ENCODE results near the gene NAIF1.
"Not testable (repeated sequence)": the region's sequence is repeated elsewhere in the genome, so short reads cannot be mapped to it uniquely, and the experiment has no call there.

Gene NAIF1, protein sequence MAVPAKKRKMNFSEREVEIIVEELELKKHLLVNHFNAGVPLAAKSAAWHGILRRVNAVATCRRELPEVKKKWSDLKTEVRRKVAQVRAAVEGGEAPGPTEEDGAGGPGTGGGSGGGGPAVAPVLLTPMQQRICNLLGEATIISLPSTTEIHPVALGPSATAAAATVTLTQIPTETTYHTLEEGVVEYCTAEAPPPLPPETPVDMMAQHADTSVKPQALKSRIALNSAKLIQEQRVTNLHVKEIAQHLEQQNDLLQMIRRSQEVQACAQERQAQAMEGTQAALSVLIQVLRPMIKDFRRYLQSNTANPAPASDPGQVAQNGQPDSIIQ

DNA sequence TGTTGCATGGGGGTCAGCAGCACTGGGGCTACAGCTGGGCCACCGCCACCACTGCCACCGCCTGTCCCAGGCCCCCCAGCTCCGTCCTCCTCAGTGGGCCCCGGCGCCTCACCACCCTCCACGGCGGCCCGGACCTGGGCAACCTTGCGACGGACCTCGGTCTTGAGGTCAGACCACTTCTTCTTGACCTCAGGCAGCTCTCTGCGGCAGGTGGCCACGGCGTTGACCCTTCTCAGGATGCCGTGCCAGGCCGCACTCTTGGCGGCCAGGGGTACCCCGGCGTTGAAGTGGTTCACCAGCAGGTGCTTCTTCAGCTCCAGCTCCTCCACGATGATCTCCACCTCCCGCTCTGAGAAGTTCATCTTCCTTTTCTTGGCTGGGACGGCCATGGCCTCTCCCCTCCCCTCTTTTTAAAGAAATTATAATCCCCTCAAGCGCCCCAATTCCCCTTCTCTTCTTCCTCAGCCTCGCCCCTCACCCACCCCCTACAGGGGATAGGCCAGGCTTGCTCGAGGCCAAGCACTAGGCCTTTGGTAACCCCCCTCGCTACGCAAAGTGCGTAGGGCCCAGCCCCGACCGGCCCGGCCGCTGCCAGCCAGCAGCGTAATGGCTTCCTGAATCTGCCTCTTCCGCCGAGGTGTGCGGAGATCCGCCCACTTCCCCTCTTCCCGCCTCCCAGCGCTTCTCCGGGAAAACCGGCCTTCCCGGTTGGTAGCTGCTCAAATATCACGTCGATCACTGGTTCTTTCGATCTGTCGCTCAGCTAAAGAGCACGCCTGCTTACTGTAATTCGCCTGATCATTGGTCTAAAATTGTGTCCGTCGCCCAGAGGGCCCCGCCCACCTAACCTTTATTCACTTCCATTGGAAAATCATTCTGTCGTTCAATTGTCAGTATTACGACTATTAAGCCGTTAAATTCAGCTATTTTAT lies at the start of gene NAIF1:
Gene NAIF1, minus strand, starts transcription at position 608 of the 932 bp plus-strand sequence. Its CDS starts 219 bp downstream, at position 389.
- peak; percentile 98 for DNase-seq (ENCODE audit: low read depth, low spot score)

DNA sequence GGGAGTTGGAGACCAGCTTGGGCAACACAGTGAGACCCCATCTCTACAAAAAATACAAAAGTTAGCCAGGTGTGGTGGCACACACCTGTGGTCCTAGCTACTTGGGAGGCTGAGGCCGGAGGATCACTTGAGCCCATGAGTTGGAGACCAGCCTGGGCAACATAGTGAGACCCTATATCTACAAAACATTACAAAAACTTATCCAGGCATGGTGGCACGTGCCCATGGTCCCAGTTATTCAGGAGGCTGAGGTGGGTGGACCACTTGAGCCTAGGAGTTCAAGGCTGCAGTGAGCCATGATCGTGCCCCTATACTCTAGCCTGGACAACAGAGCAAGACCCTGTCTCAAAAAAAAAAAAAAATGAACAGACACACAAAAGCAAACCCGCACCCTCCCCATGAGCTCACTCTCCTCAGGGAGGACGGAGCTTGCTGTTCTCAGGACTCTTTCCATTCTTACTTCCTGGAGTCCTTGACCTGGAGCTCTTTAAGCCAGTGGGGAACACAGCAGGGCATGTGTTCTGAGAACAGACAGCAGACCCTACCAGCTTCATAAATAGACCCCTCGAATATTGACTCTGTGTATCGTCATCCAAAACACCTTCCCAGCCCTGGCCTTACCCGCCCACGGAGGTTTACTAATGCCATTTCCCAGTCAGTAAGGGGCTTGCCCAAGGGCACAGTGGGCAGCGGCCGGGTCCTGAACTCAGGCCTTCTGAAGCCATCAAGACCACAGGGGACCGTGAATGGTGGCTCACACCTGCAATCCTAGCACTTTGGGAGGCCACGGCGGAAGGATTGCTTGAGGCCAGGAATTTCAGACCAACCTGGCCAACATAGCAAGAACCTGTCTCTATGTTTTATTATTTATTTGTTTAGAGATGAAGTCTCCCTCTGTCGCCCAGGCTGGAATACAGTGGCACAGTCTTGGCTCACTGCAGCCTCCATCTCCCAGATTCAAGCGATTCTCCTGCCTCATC lies 49.3 kb upstream of the NAIF1 start:
- DNase-seq (ENCODE audit: low read depth, low spot score), result no peak

- no peak for DNase-seq (ENCODE audit: low read depth, low spot score)
Measured at GRCh38 chr9:128115187-128116103, 48.3 kb upstream of the NAIF1 start.

DNA sequence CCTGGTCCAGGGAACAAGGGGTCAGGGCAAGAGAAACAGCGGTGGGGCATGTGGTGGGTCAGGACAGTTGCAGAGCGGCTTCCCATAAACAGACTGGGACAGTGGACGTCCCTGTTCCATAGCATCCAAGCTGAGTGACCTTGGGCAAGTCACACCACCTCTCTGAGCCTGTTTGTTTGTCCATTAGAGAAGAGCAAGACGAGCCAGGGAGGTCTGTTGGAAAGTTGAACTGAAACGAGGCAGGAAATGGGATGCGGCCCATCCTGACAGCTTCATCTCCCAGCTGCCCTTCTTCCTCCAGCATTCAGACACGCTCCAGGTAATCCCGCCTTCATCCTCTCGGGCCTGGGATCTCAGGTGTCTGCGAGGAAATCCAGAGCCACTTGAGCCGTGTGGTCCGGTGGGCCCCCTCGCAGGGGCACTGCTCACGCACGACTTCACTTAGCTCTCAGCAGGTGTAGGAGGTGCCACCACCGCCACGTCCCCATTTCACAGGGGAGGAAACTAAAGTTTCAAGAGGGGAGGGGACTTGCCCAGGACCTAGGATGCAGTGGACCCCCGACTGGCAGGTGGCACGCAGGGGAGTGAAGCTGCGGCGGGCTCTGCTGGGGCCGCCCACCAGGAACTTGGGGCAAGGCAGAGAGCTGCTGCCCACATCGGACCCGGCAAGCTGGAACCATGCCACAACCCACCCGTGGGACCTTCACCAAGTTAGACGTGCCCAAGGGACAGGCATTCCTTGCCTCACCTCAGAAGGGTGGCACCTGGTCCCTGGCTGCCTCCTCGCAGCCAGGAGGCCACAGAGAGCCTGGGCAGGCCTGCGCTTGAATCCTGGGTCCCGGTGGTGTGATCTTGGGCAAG lies 47.4 kb upstream of the NAIF1 start:
- DNase-seq (ENCODE audit: low read depth, low spot score), result no peak

DNA sequence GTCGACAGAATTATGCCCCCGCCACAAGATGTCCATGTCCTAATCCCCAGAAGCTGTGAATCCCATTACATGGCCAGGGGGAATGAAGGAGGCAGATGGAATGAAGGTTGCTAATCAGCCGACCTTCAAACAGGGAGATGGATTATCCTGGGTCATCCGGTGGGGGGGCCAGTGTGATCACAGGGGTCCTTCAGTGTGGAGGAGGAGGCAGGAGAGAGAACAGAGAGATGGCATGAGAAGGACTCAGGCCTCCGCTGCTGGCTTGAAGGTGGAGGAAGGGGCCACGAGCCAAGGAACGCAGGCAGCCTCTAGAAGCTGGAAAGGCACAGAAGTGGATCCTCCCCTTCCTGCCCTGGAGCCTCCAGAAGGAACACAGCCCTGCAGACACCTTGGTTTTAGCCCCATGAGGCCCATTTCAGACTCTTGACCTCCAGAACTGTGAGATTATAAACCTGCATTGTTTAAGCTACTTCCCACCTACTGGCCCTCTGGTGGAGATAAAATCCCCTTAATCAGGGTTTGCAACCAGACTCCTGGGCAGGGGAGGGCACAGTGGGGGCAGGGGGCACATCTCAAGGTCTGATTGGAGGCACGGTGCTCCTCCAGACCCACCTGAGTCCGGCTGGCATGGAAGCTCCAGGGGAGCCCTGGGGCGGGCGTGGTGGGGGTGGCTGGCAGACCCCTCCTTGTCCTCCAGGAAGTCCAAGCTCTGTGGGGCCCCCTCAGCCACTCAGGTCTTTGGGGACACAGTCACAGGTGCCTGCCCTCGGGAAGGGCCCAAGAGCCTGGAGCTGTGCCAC lies 46.6 kb upstream of the NAIF1 start:
- no peak for DNase-seq (ENCODE audit: low read depth, low spot score)

DNA sequence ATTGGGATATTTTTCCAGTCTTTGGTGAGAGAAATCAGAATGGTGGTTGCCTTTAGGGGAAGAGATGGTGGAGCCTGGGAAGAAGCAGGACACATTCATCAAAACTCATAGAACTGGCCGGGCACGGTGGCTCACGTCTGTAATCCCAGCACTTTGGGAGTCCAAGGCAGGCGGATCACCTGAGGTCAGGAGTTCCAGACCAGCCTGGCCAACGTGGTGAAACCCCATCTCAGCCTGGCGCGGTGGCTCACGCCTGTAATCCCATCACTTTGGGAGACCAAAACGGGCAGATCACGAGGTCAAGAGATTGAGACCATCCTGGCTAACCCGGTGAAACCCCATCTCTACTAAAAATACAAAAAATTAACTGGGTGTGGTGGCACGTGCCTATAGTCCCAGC lies 44.6 kb upstream of the NAIF1 start:
- not testable (repeated sequence) for DNase-seq (ENCODE audit: low read depth, low spot score)

DNA sequence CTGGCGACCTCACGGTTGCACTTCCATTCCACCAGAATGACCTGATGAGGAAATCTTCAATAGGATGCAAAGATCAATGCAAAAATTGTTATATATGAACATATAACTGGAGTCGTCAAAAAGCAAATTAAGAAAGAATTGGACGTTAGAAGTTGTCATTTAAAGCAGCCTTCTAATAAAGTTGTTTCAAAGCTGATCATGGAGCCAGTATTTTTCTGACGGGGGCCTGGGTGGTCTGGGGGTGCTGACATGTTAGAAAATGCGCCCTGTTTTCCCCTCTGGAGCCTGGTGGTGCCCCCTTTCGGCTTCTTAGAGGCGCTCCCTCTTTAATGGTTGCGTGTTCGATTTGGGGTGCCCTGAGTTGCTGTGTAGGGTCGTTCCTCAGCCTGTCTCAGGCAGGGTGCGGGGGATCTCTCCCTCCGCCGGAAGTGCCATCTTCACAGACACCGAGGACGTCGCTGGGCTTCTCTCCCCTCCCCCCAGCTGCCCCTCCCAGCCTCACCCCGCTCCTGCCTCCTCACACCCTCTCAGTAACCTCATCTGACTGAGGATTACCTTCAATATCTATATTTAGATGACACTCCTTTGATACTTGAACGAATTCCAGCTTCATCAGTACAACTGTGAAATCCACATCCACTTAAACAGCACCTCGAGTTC lies 42.1 kb upstream of the NAIF1 start:
- no peak for DNase-seq (ENCODE audit: low read depth, low spot score)

DNA sequence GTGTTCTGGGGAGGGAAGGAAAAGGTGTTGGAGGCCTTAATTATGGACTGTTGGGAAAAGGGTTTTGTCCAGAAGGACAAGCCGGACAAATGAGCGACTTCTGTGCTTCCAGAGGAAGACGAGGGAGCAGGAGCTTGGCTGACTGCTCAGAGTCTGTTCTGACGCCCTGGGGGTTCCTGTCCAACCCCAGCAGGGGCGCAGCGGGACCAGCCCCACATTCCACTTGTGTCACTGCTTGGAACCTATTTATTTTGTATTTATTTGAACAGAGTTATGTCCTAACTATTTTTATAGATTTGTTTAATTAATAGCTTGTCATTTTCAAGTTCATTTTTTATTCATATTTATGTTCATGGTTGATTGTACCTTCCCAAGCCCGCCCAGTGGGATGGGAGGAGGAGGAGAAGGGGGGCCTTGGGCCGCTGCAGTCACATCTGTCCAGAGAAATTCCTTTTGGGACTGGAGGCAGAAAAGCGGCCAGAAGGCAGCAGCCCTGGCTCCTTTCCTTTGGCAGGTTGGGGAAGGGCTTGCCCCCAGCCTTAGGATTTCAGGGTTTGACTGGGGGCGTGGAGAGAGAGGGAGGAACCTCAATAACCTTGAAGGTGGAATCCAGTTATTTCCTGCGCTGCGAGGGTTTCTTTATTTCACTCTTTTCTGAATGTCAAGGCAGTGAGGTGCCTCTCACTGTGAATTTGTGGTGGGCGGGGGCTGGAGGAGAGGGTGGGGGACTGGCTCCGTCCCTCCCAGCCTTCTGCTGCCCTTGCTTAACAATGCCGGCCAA lies 41.3 kb upstream of the NAIF1 start:
- no peak for DNase-seq (ENCODE audit: low read depth, low spot score)

- no peak for DNase-seq (ENCODE audit: low read depth, low spot score)
Measured at GRCh38 chr9:128107468-128108268, 40.5 kb upstream of the NAIF1 start.

GRCh38 chr9:128106940-128107467 lies 39.9 kb upstream of the NAIF1 start:
- DNase-seq (ENCODE audit: low read depth, low spot score), result no peak

- DNase-seq (ENCODE audit: low read depth, low spot score), result no peak
Measured at GRCh38 chr9:128106181-128106939, 39.2 kb upstream of the NAIF1 start.

DNA sequence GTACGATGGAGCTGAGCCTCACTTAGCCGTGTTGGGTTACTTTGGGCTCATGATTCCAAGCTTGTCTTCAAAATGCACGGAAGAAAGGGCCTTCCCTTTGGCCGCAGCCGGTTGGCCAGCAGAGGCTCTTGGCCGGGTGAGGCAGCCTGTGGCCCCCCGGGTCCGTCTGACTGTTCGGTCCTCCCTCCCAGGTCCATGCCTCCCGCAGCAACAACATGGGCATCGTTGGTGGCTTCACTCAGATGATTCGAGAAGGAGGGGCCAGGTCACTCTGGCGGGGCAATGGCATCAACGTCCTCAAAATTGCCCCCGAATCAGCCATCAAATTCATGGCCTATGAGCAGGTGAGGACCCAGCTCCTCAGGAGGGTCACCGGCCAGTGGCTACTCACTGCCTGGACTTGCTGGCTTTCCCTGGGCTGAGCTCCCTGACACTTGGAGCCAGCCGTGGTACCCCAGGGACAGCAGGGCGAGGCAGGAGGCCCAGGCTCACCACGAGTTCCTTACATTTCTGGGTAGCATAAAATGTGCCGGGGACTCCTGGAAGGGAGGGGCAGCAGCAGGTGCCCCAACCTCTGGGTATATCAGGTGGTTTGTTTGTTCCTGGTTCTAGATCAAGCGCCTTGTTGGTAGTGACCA lies 38.5 kb upstream of the NAIF1 start:
- no peak for DNase-seq (ENCODE audit: low read depth, low spot score)

- no peak for DNase-seq (ENCODE audit: low read depth, low spot score)
Measured at GRCh38 chr9:128104171-128104618, 37.1 kb upstream of the NAIF1 start.

DNA sequence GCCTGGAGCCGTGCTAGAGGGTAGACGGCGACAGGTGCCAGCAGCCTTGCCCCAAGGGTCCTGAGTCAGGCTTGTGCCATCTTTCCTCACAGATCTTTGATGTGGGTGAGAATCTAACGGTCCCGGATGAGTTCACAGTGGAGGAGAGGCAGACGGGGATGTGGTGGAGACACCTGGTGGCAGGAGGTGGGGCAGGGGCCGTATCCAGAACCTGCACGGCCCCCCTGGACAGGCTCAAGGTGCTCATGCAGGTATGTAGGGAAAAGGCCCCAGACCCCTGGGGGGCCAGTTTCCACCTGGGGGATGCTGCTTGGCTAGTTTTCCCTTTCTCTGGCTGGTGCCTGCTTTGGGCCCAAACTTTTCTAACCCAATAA lies 36.5 kb upstream of the NAIF1 start:
- no peak for DNase-seq (ENCODE audit: low read depth, low spot score)

All from iPS DF 19.7 (cell line).